ENCODE measurements around the gene RNF17. TPM values are rescaled to one million over a fixed set of nuclear protein-coding genes. Genes with fewer than 3 reads are reported as not detected.

RNF17 gene, protein sequence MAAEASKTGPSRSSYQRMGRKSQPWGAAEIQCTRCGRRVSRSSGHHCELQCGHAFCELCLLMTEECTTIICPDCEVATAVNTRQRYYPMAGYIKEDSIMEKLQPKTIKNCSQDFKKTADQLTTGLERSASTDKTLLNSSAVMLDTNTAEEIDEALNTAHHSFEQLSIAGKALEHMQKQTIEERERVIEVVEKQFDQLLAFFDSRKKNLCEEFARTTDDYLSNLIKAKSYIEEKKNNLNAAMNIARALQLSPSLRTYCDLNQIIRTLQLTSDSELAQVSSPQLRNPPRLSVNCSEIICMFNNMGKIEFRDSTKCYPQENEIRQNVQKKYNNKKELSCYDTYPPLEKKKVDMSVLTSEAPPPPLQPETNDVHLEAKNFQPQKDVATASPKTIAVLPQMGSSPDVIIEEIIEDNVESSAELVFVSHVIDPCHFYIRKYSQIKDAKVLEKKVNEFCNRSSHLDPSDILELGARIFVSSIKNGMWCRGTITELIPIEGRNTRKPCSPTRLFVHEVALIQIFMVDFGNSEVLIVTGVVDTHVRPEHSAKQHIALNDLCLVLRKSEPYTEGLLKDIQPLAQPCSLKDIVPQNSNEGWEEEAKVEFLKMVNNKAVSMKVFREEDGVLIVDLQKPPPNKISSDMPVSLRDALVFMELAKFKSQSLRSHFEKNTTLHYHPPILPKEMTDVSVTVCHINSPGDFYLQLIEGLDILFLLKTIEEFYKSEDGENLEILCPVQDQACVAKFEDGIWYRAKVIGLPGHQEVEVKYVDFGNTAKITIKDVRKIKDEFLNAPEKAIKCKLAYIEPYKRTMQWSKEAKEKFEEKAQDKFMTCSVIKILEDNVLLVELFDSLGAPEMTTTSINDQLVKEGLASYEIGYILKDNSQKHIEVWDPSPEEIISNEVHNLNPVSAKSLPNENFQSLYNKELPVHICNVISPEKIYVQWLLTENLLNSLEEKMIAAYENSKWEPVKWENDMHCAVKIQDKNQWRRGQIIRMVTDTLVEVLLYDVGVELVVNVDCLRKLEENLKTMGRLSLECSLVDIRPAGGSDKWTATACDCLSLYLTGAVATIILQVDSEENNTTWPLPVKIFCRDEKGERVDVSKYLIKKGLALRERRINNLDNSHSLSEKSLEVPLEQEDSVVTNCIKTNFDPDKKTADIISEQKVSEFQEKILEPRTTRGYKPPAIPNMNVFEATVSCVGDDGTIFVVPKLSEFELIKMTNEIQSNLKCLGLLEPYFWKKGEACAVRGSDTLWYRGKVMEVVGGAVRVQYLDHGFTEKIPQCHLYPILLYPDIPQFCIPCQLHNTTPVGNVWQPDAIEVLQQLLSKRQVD (N-terminal part only)
- total RNA-seq: under 1 TPM; 0.25 to 0.28 TPM
- polyA plus RNA-seq (2013, experiment 1 of 2): not detected
- polyA plus RNA-seq (2013, experiment 2 of 2): 0.03 TPM
- 0 to 0.27 (median 0) reads per million in 172 experiments for total RNA-seq

DNA sequence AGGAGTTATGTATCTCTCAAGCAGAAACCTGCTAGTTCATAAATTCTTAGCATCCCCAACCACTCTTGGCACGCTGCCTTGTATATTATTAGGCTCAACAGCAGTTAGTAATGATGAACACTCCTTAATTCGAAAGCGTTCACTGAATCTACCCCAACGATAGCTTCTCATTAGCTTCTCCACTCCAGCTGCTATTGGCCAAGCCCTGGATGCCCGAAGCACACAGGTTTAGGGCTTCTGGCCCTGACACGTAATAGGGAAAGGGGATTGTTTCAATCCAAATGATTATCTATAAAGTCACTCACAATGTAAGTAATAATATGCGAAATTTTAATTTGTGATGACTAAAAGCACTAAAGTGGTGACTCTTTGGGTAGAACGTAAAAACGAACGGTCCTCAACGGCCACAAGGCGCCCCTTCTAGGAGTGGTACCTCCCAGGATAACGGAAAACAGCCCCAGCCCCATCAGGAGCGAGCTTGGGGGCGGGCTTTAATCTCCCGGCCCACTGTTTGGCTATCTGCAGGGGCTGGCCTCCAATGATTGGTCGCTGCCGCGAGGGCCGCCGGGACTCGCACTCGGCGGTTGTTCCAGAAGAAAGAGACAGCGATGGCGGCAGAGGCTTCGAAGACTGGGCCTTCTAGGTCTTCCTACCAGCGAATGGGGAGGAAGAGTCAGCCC, at the start of gene RNF17:
RNF17 (plus strand) TSS at position 574 of the 680 bp plus-strand sequence; CDS start at position 609, 35 bp downstream.
- intact Hi-C loops (cut with DNase I, micrococcal nuclease): no loop called here
- ATAC-seq (ENCODE audit: poor library complexity) (peak; percentile 26), DNase-seq (no peak)
- Histone ChIP-seq H3K4me3 (ENCODE audit: low read length) (no peak within 1 kb of the TSS), H3K9me3 (ENCODE audit: control insufficient read depth in 1 of 2, insufficient read depth in 1 of 2, low read length in 2 of 2) (peaks cover 0 to 7% of the 10 kb centered on the region in 2 experiments), H3K36me3 (ENCODE audit: insufficient read depth, low read length) (no peaks in the 10 kb centered on the region), H3K27me3 (ENCODE audit: control insufficient read depth in 1 of 2, insufficient read depth in 2 of 2, low read length in 2 of 2) (peaks cover 0 to 2% of the 10 kb centered on the region in 2 experiments), H3K27ac (ENCODE audit: low read depth in 1 of 2, low read length in 2 of 2) (no peak within 1 kb of the TSS), H3K4me1 (ENCODE audit: insufficient read depth, low read length) (no peaks in the 10 kb centered on the region)
- H3K4me3 Mint-ChIP-seq: no peak within 1 kb of the TSS
- no peaks in the 10 kb centered on the region for H3K9me3 Mint-ChIP-seq
- ChIA-PET POLR2A (no interaction called here), CTCF (no interaction called here)
- peaks cover 7% of the 10 kb centered on the region for H3K27me3 Mint-ChIP-seq
- TF ChIP-seq, protein P1, sequence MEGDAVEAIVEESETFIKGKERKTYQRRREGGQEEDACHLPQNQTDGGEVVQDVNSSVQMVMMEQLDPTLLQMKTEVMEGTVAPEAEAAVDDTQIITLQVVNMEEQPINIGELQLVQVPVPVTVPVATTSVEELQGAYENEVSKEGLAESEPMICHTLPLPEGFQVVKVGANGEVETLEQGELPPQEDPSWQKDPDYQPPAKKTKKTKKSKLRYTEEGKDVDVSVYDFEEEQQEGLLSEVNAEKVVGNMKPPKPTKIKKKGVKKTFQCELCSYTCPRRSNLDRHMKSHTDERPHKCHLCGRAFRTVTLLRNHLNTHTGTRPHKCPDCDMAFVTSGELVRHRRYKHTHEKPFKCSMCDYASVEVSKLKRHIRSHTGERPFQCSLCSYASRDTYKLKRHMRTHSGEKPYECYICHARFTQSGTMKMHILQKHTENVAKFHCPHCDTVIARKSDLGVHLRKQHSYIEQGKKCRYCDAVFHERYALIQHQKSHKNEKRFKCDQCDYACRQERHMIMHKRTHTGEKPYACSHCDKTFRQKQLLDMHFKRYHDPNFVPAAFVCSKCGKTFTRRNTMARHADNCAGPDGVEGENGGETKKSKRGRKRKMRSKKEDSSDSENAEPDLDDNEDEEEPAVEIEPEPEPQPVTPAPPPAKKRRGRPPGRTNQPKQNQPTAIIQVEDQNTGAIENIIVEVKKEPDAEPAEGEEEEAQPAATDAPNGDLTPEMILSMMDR (IDR thresholded peaks at IDR 0.05): no peak
- H3K27ac Mint-ChIP-seq: no peak within 1 kb of the TSS
- no peaks in the 10 kb centered on the region for H3K4me1 Mint-ChIP-seq (ENCODE audit: low read depth)
- no peaks in the 10 kb centered on the region for H3K36me3 Mint-ChIP-seq (ENCODE audit: low read depth)

DNA sequence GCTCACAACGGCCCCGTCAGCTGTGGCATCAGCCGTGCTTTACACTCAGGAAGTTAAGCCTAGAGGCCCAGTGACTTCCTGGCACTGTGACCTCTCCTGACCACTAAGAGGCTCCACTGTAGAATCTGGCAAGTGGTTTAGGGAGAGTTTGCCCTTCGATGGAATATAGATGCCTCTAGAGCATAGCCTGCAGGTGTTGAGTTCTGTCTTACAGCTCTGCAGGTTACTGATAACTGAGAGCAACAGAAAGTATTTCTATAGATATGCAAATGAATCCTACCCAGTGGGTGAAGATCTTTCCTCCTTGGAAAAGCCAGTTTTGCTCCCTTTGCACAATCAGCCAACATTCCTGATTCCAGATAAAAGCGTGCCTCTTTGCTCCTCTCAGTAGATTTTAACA, 48.0 kb upstream of the RNF17 start:
- Mint-ChIP-seq H3K27ac (no peak overlapping the region), H3K36me3 (ENCODE audit: low read depth) (no peaks in the 10 kb centered on the region), H3K9me3 (no peaks in the 10 kb centered on the region), H3K4me1 (ENCODE audit: low read depth) (no peaks in the 10 kb centered on the region), H3K27me3 (no peaks in the 10 kb centered on the region), H3K4me3 (no peak overlapping the region)
- DNase-seq: no peak
- no peaks in the 10 kb centered on the region for H3K27me3 ChIP-seq (ENCODE audit: control insufficient read depth in 1 of 2, insufficient read depth in 2 of 2, low read length in 2 of 2)
- intact Hi-C loops (cut with DNase I, micrococcal nuclease): no loop called here
- ChIA-PET POLR2A (no interaction called here), CTCF (no interaction called here)
- H3K4me3 ChIP-seq (ENCODE audit: low read length): no peak overlapping the region
- no peak overlapping the region for H3K27ac ChIP-seq (ENCODE audit: low read depth in 1 of 2, low read length in 2 of 2)
- H3K9me3 ChIP-seq (ENCODE audit: control insufficient read depth in 1 of 2, insufficient read depth in 1 of 2, low read length in 2 of 2): no peaks in the 10 kb centered on the region
- H3K36me3 ChIP-seq (ENCODE audit: insufficient read depth, low read length): no peaks in the 10 kb centered on the region
- ATAC-seq (ENCODE audit: poor library complexity): no peak
- TF ChIP-seq, protein P1 (IDR thresholded peaks at IDR 0.05): no peak
- H3K4me1 ChIP-seq (ENCODE audit: insufficient read depth, low read length): no peaks in the 10 kb centered on the region

Data from CD4-positive, alpha-beta T cell (primary cell).